Airway epithelial cell (primary cell): ENCODE data around the gene TEX10. TPM values are rescaled to one million over a fixed set of nuclear protein-coding genes. Genes with fewer than 3 reads are reported as not detected.

Experiments
- total RNA-seq: library from RNA; depleted of rRNA; stranded (reverse); fragments of >200 nt; gene quantifications from 2 replicates; pipeline ENCODE4 v1.2.3, GENCODE V29; 2015

TEX10 gene
- total RNA-seq, result 26.1 and 27.5 TPM in 2 replicates

GRCh38 chr9:100352727-100353505 is at the start of gene TEX10:
Gene TEX10 (minus strand): TSS chr9:100352942. CDS start chr9:100349363, 3,579 bp downstream.

Other genes starting within 250 kb of the TEX10 start
- 32.5 and 40.5 TPM in 2 replicates for gene MSANTD3, start 74.2 kb upstream of the TEX10 start, total RNA-seq
- 0.74 and 0.99 TPM in 2 replicates for gene TMEFF1, start 120.2 kb upstream of the TEX10 start, total RNA-seq
- 0.05 and 0.14 TPM in 2 replicates for gene CAVIN4, start 225.1 kb upstream of the TEX10 start, total RNA-seq